IMR-90 (cell line): ENCODE measurements around the gene IER5L. TPM values are rescaled to one million over a fixed set of nuclear protein-coding genes. Genes with fewer than 3 reads are reported as not detected.

ENCODE experiments used
- ATAC-seq: fragments of 200-7000 bp; cut with Tn5 transposase; 2 replicates; pipeline ENCODE4 v1.9.1; 2020; ENCODE audit warnings: low read depth, mild to moderate bottlenecking, moderate library complexity
- BruUV-seq: library from RNA; stranded (reverse); fragments of 400-500 nt; replicated peaks from 2 replicates; lab custom pipeline; 2021; lab: Mats Ljungman, UMichigan
- CTCF ChIA-PET: fragments of 300-600 bp; formaldehyde crosslinking; extraction: SDS; loops from one replicate; lab custom pipeline; 2021; ENCODE audit warnings: antibody characterized with exemption; lab: Yijun Ruan, JAX
- POLR2A ChIA-PET: fragments of 300-600 bp; sonication (Branson Sonifier 250); formaldehyde crosslinking; loops from one replicate; lab custom pipeline; 2022; ENCODE audit warnings: antibody characterized with exemption; ENCODE audit not compliant: unreplicated experiment; lab: Charles Lee
- DNase-seq: peaks from one replicate; pipeline ENCODE4 v3.0.0; 2013
- H2AFZ ChIP-seq: replicated peaks from 2 replicates; pipeline ENCODE3; 2013; ENCODE audit warnings: low read length, mild to moderate bottlenecking; ENCODE audit not compliant: poor library complexity
- H2AK5ac ChIP-seq: 2 replicates; pipeline ENCODE4 v1.6.1; 2013; ENCODE audit warnings: low read depth, low read length, inconsistent platforms
- H2AK9ac ChIP-seq: replicated peaks from 2 replicates; pipeline ENCODE3; 2013; ENCODE audit warnings: mild to moderate bottlenecking, low read depth, low read length, moderate library complexity; ENCODE audit not compliant: poor library complexity
- H2BK120ac ChIP-seq: 2 replicates; pipeline ENCODE4 v1.6.1; 2013; ENCODE audit warnings: low read depth, low read length, inconsistent platforms
- H2BK15ac ChIP-seq: 3 replicates; pipeline ENCODE4 v1.6.1; 2013; ENCODE audit warnings: low read depth, low read length, inconsistent platforms
- H2BK20ac ChIP-seq: 2 replicates; pipeline ENCODE4 v1.6.1; 2013; ENCODE audit warnings: low read depth, mild to moderate bottlenecking, inconsistent platforms, low read length, moderate library complexity
- H2BK5ac ChIP-seq: 2 replicates; pipeline ENCODE4 v1.6.1; 2013; ENCODE audit warnings: mild to moderate bottlenecking, low read depth, low read length, inconsistent platforms; ENCODE audit not compliant: poor library complexity, severe bottlenecking
- H3K14ac ChIP-seq: replicated peaks from 2 replicates; pipeline ENCODE4 v1.6.1; 2013; ENCODE audit warnings: low read depth, low read length, inconsistent platforms
- H3K18ac ChIP-seq: 2 replicates; pipeline ENCODE4 v1.6.1; 2013; ENCODE audit warnings: low read depth, low read length, control low read depth
- H3K23ac ChIP-seq: 2 replicates; pipeline ENCODE4 v1.6.1; 2013; ENCODE audit warnings: low read depth, low read length, inconsistent platforms
- H3K27ac ChIP-seq: 2 replicates; pipeline ENCODE4 v1.5.1; 2013; ENCODE audit warnings: mild to moderate bottlenecking, control low read depth, low read length; ENCODE audit not compliant: insufficient read depth
- H3K27me3 ChIP-seq: 2 replicates; pipeline ENCODE4 v1.6.1; 2013; ENCODE audit warnings: low read length; ENCODE audit not compliant: control insufficient read depth, insufficient read depth
- H3K36me3 ChIP-seq: 2 replicates; pipeline ENCODE4 v1.6.1; 2013; ENCODE audit warnings: low read length, mixed read lengths; ENCODE audit not compliant: control insufficient read depth, insufficient read depth
- H3K4ac ChIP-seq: 2 replicates; pipeline ENCODE4 v1.6.1; 2013; ENCODE audit warnings: low read depth, low read length, inconsistent platforms
- H3K4me1 ChIP-seq: 2 replicates; pipeline ENCODE4 v1.6.1; 2013; ENCODE audit warnings: low read length, mixed read lengths; ENCODE audit not compliant: control insufficient read depth, insufficient read depth
- H3K4me2 ChIP-seq: 2 replicates; pipeline ENCODE4 v1.6.1; 2013; ENCODE audit warnings: low read depth, mild to moderate bottlenecking, control low read depth, low read length, moderate library complexity
- H3K4me3 ChIP-seq: 2 replicates; pipeline ENCODE4 v1.5.1; 2013; ENCODE audit warnings: low read depth, mild to moderate bottlenecking, control low read depth, low read length, moderate library complexity; ENCODE audit not compliant: insufficient read depth
- H3K56ac ChIP-seq: 2 replicates; pipeline ENCODE4 v1.6.1; 2013; ENCODE audit warnings: low read length, inconsistent platforms; ENCODE audit not compliant: insufficient read depth; ENCODE audit errors: extremely low read depth
- H3K79me1 ChIP-seq, 2 experiments: 2 replicates each; pipeline ENCODE4 v1.6.1; 2013; ENCODE audit warnings: low read length in 2 of 2, inconsistent platforms in 1 of 2, low read depth in 1 of 2
- H3K9ac ChIP-seq: 2 replicates; pipeline ENCODE4 v1.6.1; 2013; ENCODE audit warnings: low read depth, low read length, control low read depth
- H3K9me1 ChIP-seq: 2 replicates; pipeline ENCODE4 v1.6.1; 2013; ENCODE audit warnings: low read length, inconsistent platforms; ENCODE audit not compliant: insufficient read depth
- H3K9me3 ChIP-seq: 2 replicates; pipeline ENCODE4 v1.6.1; 2013; ENCODE audit warnings: low read length; ENCODE audit not compliant: control insufficient read depth, insufficient read depth
- H4K20me1 ChIP-seq: 2 replicates; pipeline ENCODE4 v1.6.1; 2013; ENCODE audit warnings: low read length, inconsistent platforms; ENCODE audit not compliant: insufficient read depth
- H4K5ac ChIP-seq: 2 replicates; pipeline ENCODE4 v1.6.1; 2013; ENCODE audit warnings: mild to moderate bottlenecking, low read depth, low read length, control low read depth
- H4K8ac ChIP-seq, 2 experiments: 2 replicates each; pipeline ENCODE4 v1.6.1; 2013; ENCODE audit warnings: low read depth in 2 of 2, low read length in 2 of 2, control low read depth in 1 of 2, inconsistent platforms in 1 of 2
- H4K91ac ChIP-seq: 2 replicates; pipeline ENCODE4 v1.6.1; 2013; ENCODE audit warnings: low read depth, low read length, inconsistent platforms; ENCODE audit not compliant: insufficient read depth
- CEBPB ChIP-seq: IDR thresholded peaks from 2 replicates; pipeline ENCODE4 v1.6.1; 2012; ENCODE audit warnings: low read depth, low read length, improper control_type of control experiment
- CHD1 ChIP-seq: IDR thresholded peaks from 2 replicates; pipeline ENCODE4 v1.6.1; 2012; ENCODE audit warnings: low read depth, low read length, improper control_type of control experiment
- FOS ChIP-seq: fragments of 150-350 bp; IDR thresholded peaks from 2 replicates; pipeline ENCODE4 v1.6.1; 2016; ENCODE audit warnings: low read depth, low read length
- MAFK ChIP-seq: IDR thresholded peaks from 2 replicates; pipeline ENCODE4 v1.6.1; 2012; ENCODE audit warnings: low read depth, low read length, improper control_type of control experiment
- MAZ ChIP-seq: IDR thresholded peaks from 2 replicates; pipeline ENCODE4 v1.6.1; 2012; ENCODE audit warnings: low read depth, mild to moderate bottlenecking, low read length, improper control_type of control experiment, moderate library complexity, borderline replicate concordance
- WGBS, 2 experiments: methylation state at CpG; one replicate each; pipeline versions ENCODE4 v1.1.5 to v1.1.7; 2013; ENCODE audit warnings: missing lambda C conversion rate in 2 of 2; ENCODE audit not compliant: insufficient read length in 1 of 2; ENCODE audit errors: extremely low coverage in 2 of 2; 5-methylcytosine and 5-hydroxymethylcytosine counted together
- dilution Hi-C: fragments of 300-500 bp; cut with HindIII; formaldehyde crosslinking; loops from one replicate; pipeline ENCODE4 v1.14.3; 2018; ENCODE audit warnings: low sequenced_read_pairs; ENCODE audit not compliant: unreplicated experiment
- in situ Hi-C: fragments of 300-500 bp; cut with MboI; formaldehyde crosslinking; loops from 3 replicates; pipeline ENCODE4 v1.14.3; 2019; ENCODE audit warnings: low sequenced_read_pairs, inconsistent platforms, mixed read lengths
- intact Hi-C: fragments of 100-400 bp; cut with micrococcal nuclease; formaldehyde crosslinking; loops from 2 replicates; pipeline ENCODE4 v1.10.0; 2022
- polyA plus RNA-seq, 3 experiments: library from polyadenylated mRNA; depleted of rRNA; stranded (reverse); fragments of >200 nt; gene quantifications; 2 replicates each; pipeline ENCODE4 v1.2.3, GENCODE V29; 2012; ENCODE audit warnings: low replicate concordance in 1 of 3
- total RNA-seq: library from RNA; depleted of rRNA; stranded (reverse); fragments of >200 nt; gene quantifications from 2 replicates; pipeline ENCODE4 v1.2.3, GENCODE V29; 2012
- TF ChIP-seq, protein P1 (sequence below): fragments of 150-350 bp; IDR thresholded peaks from 2 replicates; pipeline ENCODE4 v1.6.1; 2017; ENCODE audit warnings: mild to moderate bottlenecking, antibody characterized with exemption, low read length, low read depth
- TF ChIP-seq, protein P2 (sequence below): fragments of 150-350 bp; IDR thresholded peaks from 2 replicates; pipeline ENCODE4 v1.6.1; 2016; ENCODE audit warnings: low read depth, mild to moderate bottlenecking, low read length, moderate library complexity, borderline replicate concordance
- TF ChIP-seq, protein P3 (sequence below): conservative IDR thresholded peaks from 2 replicates; pipeline ENCODE4 v1.5.1; 2012; ENCODE audit warnings: mild to moderate bottlenecking, low read depth, low read length, improper control_type of control experiment

The IER5L gene
- total and polyA plus RNA-seq, 2 of the 4 experiments (the other 2 are of a cell fraction) = 12.5 to 13.4 TPM

DNA sequence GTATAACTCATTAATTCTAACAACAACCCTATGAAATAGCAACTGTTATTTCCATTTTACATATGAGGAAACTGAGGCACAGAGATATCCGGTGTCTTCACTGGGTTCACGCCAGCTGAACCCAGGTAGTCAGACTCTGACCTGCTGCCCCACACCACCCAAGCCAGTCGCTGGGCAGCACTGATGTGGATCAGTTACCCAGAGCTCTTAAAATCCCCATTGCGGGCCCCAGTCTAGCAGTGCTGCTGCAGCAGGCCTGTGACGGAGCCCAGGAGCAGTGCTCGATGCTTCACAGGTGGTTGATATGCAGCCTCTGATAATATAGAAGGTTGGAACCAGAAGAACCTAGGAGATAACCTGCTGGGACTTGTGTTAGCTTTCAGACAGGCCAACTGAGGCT is 42.6 kb downstream of the IER5L start:
- H3K56ac ChIP-seq = no peak overlapping the region
- no peak overlapping the region for H2AK5ac ChIP-seq
- no peak overlapping the region for H3K14ac ChIP-seq
- in situ Hi-C loops (no loop called here), intact Hi-C loops (loop anchor here (5.0 kb wide), 1 partner anchor 647 kb away; no protein-coding TSS in a partner anchor), dilution Hi-C loops (no loop called here)
- H2AK9ac ChIP-seq = no peak overlapping the region
- ATAC-seq = no peak
- H3K36me3 ChIP-seq = peaks cover 22% of the 10 kb centered on the region
- 80% methylated on average over 2 of the region's 6 CpGs; no CpG with 5 or more reads in 1 of the 2 experiments for WGBS, 2 experiments
- H2BK120ac ChIP-seq = no peak overlapping the region
- H3K9me1 ChIP-seq = no peaks in the 10 kb centered on the region
- H3K4me3 ChIP-seq = no peak overlapping the region
- H3K9me3 ChIP-seq = no peaks in the 10 kb centered on the region
- no peak overlapping the region for H3K4me2 ChIP-seq
- CTCF ChIA-PET = no interaction called here
- H3K27me3 ChIP-seq = no peaks in the 10 kb centered on the region
- no peak overlapping the region for H2BK15ac ChIP-seq
- H4K8ac ChIP-seq = no peak overlapping the region
- no peak overlapping the region for H2BK20ac ChIP-seq
- no peak overlapping the region for H4K91ac ChIP-seq
- no peak overlapping the region for H3K4ac ChIP-seq
- H4K5ac ChIP-seq = no peak overlapping the region
- H2AFZ ChIP-seq = no peak overlapping the region
- no TSS peak for BruUV-seq
- no peak overlapping the region for H3K27ac ChIP-seq
- DNase-seq = no peak
- H3K4me1 ChIP-seq = peaks cover 19% of the 10 kb centered on the region
- H3K79me1 ChIP-seq = peaks cover 2 to 34% of the 10 kb centered on the region in 2 experiments; a peak in 2 of 4 replicates
- H3K18ac ChIP-seq = no peak overlapping the region
- no peaks in the 10 kb centered on the region; the same call in 1 of the 2 replicates for H4K20me1 ChIP-seq
- H3K23ac ChIP-seq = no peak overlapping the region
- no peak overlapping the region for H2BK5ac ChIP-seq
- H3K9ac ChIP-seq = no peak overlapping the region
- POLR2A ChIA-PET = no interaction called here
- TF ChIP-seq MAFK = no peak
- TF ChIP-seq, protein P1, sequence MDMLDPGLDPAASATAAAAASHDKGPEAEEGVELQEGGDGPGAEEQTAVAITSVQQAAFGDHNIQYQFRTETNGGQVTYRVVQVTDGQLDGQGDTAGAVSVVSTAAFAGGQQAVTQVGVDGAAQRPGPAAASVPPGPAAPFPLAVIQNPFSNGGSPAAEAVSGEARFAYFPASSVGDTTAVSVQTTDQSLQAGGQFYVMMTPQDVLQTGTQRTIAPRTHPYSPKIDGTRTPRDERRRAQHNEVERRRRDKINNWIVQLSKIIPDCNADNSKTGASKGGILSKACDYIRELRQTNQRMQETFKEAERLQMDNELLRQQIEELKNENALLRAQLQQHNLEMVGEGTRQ = no peak
- no peak for TF ChIP-seq FOS
- TF ChIP-seq MAZ = no peak
- no peak for TF ChIP-seq CHD1
- TF ChIP-seq CEBPB = no peak
- TF ChIP-seq, protein P2, sequence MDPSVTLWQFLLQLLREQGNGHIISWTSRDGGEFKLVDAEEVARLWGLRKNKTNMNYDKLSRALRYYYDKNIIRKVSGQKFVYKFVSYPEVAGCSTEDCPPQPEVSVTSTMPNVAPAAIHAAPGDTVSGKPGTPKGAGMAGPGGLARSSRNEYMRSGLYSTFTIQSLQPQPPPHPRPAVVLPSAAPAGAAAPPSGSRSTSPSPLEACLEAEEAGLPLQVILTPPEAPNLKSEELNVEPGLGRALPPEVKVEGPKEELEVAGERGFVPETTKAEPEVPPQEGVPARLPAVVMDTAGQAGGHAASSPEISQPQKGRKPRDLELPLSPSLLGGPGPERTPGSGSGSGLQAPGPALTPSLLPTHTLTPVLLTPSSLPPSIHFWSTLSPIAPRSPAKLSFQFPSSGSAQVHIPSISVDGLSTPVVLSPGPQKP = no peak
- TF ChIP-seq, protein P3, sequence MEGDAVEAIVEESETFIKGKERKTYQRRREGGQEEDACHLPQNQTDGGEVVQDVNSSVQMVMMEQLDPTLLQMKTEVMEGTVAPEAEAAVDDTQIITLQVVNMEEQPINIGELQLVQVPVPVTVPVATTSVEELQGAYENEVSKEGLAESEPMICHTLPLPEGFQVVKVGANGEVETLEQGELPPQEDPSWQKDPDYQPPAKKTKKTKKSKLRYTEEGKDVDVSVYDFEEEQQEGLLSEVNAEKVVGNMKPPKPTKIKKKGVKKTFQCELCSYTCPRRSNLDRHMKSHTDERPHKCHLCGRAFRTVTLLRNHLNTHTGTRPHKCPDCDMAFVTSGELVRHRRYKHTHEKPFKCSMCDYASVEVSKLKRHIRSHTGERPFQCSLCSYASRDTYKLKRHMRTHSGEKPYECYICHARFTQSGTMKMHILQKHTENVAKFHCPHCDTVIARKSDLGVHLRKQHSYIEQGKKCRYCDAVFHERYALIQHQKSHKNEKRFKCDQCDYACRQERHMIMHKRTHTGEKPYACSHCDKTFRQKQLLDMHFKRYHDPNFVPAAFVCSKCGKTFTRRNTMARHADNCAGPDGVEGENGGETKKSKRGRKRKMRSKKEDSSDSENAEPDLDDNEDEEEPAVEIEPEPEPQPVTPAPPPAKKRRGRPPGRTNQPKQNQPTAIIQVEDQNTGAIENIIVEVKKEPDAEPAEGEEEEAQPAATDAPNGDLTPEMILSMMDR = no peak
